NB4 (cell line): Measurements from ENCODE around the gene SKAP1.

Experiments
- CTCF ChIP-seq: IDR thresholded peaks from one replicate; pipeline ENCODE4 v1.5.1; 2012; ENCODE audit warnings: low read depth, low read length
- MAX ChIP-seq: IDR thresholded peaks from 2 replicates; pipeline ENCODE4 v1.6.1; 2011; ENCODE audit warnings: low read depth, low read length
- MYC ChIP-seq: IDR thresholded peaks from 2 replicates; pipeline ENCODE4 v1.6.1; 2011; ENCODE audit warnings: low read depth, low read length
- POLR2A ChIP-seq: IDR thresholded peaks from 2 replicates; pipeline ENCODE4 v1.6.1; 2011; ENCODE audit warnings: mild to moderate bottlenecking; ENCODE audit not compliant: insufficient read length; ENCODE audit errors: extremely low read depth

- TF ChIP-seq CTCF (no peak), POLR2A (no peak), MAX (no peak), MYC (no peak)
Measured at GRCh38 chr17:48240122-48240521, 189.9 kb downstream of the SKAP1 start.
